ENCODE results near the gene PTPRG.

DNA sequence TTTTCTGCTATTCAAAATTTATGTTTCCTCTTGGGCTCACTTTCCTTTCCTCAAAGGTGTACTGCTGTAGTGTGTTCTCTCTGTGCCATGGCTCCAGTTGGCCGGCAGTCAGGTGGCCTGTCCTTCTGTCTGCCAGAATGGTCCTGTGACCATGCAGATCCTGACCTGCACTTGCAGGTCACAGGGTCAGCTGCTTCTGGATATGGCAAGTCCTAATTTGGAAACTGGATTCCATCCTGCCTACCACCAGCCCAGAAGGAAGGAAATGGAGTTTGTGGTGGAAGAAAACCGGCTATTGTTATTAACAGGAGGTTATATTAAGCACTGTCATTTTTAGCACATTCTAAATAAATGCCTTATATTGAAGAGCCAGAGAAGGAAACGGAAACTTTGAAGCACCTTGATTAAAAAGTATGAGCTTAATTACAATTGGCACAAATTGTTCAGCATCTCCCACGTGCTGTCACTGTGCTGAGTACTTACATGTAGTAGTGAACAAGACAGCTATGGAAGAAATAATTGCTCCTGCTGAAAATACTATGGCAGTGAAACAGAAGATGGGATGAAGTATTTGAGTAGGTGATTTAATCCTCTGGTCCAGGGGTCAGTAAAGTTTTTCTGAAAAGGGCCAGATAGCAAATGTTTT, 362.8 kb downstream of the PTPRG start:
- no peak for TF ChIP-seq TAF1 (IDR thresholded peaks at IDR 0.05; ENCODE audit: low read depth)
- TF ChIP-seq, protein P1, sequence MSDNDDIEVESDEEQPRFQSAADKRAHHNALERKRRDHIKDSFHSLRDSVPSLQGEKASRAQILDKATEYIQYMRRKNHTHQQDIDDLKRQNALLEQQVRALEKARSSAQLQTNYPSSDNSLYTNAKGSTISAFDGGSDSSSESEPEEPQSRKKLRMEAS (IDR thresholded peaks at IDR 0.05), result no peak
- TF ChIP-seq, protein P2, sequence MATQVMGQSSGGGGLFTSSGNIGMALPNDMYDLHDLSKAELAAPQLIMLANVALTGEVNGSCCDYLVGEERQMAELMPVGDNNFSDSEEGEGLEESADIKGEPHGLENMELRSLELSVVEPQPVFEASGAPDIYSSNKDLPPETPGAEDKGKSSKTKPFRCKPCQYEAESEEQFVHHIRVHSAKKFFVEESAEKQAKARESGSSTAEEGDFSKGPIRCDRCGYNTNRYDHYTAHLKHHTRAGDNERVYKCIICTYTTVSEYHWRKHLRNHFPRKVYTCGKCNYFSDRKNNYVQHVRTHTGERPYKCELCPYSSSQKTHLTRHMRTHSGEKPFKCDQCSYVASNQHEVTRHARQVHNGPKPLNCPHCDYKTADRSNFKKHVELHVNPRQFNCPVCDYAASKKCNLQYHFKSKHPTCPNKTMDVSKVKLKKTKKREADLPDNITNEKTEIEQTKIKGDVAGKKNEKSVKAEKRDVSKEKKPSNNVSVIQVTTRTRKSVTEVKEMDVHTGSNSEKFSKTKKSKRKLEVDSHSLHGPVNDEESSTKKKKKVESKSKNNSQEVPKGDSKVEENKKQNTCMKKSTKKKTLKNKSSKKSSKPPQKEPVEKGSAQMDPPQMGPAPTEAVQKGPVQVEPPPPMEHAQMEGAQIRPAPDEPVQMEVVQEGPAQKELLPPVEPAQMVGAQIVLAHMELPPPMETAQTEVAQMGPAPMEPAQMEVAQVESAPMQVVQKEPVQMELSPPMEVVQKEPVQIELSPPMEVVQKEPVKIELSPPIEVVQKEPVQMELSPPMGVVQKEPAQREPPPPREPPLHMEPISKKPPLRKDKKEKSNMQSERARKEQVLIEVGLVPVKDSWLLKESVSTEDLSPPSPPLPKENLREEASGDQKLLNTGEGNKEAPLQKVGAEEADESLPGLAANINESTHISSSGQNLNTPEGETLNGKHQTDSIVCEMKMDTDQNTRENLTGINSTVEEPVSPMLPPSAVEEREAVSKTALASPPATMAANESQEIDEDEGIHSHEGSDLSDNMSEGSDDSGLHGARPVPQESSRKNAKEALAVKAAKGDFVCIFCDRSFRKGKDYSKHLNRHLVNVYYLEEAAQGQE (IDR thresholded peaks at IDR 0.05; ENCODE audit: low read depth), result no peak
